ENCODE data around the gene CELSR1. TPM values are rescaled to one million over a fixed set of nuclear protein-coding genes. Genes with fewer than 3 reads are reported as not detected.

The CELSR1 gene, protein sequence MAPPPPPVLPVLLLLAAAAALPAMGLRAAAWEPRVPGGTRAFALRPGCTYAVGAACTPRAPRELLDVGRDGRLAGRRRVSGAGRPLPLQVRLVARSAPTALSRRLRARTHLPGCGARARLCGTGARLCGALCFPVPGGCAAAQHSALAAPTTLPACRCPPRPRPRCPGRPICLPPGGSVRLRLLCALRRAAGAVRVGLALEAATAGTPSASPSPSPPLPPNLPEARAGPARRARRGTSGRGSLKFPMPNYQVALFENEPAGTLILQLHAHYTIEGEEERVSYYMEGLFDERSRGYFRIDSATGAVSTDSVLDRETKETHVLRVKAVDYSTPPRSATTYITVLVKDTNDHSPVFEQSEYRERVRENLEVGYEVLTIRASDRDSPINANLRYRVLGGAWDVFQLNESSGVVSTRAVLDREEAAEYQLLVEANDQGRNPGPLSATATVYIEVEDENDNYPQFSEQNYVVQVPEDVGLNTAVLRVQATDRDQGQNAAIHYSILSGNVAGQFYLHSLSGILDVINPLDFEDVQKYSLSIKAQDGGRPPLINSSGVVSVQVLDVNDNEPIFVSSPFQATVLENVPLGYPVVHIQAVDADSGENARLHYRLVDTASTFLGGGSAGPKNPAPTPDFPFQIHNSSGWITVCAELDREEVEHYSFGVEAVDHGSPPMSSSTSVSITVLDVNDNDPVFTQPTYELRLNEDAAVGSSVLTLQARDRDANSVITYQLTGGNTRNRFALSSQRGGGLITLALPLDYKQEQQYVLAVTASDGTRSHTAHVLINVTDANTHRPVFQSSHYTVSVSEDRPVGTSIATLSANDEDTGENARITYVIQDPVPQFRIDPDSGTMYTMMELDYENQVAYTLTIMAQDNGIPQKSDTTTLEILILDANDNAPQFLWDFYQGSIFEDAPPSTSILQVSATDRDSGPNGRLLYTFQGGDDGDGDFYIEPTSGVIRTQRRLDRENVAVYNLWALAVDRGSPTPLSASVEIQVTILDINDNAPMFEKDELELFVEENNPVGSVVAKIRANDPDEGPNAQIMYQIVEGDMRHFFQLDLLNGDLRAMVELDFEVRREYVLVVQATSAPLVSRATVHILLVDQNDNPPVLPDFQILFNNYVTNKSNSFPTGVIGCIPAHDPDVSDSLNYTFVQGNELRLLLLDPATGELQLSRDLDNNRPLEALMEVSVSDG (N-terminal part only)
- 3.9 and 5.2 TPM in 2 replicates for total RNA-seq (2014; rRNA removed; shearing (Covaris generic))
- 3.7 and 4.9 TPM in 2 replicates for total RNA-seq (2022)
- Bru-seq, nascent RNA, result percentile 29 among the genes with signal in this experiment
- BruChase-seq, experiment 1, labeled RNA remaining after a 6-hour chase, result percentile 35 among the genes with signal in this experiment
- percentile 33 among the genes with signal in this experiment for BruChase-seq, experiment 2, labeled RNA remaining after a 2-hour chase
- long read RNA-seq, partial matches to known transcripts, result 2 of 11 reads
- long read RNA-seq, other reads (novel, unspliced or antisense), result 9 of 11 reads

DNA sequence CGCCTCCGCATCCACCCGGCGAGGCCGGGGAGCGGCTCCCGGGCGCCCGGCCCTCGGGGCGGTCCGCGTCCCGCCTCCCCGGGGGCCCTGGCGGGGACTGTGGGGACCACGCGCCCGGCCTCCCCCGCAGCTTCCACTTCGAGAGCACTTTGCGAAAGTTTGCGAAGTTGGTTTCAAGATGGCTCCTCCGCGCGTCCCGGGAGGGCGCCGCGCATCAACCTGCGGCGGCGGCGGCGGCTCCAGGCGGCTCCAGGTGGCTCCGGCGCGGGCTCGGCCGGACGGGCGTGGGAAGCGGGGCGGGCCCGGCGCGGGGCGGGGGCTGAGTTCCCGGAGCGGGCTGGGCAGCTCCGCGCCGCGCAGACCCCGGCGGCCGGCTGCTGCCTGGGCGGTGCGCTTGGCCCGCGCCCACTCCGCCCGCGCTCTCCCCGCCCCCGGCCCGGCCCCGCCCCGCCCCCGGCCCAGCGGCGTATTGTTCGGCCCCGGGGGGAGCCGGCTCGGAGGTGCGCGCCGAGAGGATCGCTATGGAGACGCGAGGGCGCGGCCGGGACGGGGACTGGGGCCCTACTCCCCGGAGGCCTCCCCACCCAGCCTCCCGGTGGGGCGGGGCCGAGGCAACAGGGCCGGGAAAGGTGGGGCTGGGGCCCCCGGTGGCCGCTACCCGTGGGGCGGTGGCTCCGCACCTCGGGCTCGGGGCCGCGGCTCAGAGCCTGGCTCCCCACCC lies at the start of gene CELSR1:
Gene CELSR1, minus strand, starts transcription at position 396 of the 721 bp plus-strand sequence. CDS start 450 bp downstream, outside the sequence.
- intact Hi-C loops (cut with micrococcal nuclease; ENCODE audit: unreplicated experiment), result no loop called here
- Histone ChIP-seq H3K36me3 (ENCODE audit: insufficient read depth, low read length) (no peaks in the 10 kb centered on the region), H4K20me1 (ENCODE audit: insufficient read depth, low read length) (no peaks in the 10 kb centered on the region), H3K4me2 (ENCODE audit: low read length) (no peak within 1 kb of the TSS), H2AFZ (ENCODE audit: low read length) (no peak within 1 kb of the TSS), H3K4me3 (ENCODE audit: low read depth, low read length, poor library complexity, severe bottlenecking) (no peak within 1 kb of the TSS), H3K9me2 (ENCODE audit: insufficient read depth, low read length) (no peaks in the 10 kb centered on the region), H3K4me1 (ENCODE audit: insufficient read depth, low read length, poor library complexity, severe bottlenecking) (no peaks in the 10 kb centered on the region), H3K9me3 (ENCODE audit: low read length) (no peaks in the 10 kb centered on the region), H3K79me2 (ENCODE audit: insufficient read depth, low read depth, low read length) (no peaks in the 10 kb centered on the region), H3K27ac (ENCODE audit: low read depth, low read length, poor library complexity, severe bottlenecking) (no peak within 1 kb of the TSS)
- ChIA-PET CTCF (ENCODE audit: unreplicated experiment) (no interaction called here), POLR2A (no interaction called here)
- TF ChIP-seq EZH2phosphoT487 (IDR thresholded peaks at IDR 0.05; ENCODE audit: borderline replicate concordance, low read depth, low read length), result no peak
- TF ChIP-seq, protein P1, sequence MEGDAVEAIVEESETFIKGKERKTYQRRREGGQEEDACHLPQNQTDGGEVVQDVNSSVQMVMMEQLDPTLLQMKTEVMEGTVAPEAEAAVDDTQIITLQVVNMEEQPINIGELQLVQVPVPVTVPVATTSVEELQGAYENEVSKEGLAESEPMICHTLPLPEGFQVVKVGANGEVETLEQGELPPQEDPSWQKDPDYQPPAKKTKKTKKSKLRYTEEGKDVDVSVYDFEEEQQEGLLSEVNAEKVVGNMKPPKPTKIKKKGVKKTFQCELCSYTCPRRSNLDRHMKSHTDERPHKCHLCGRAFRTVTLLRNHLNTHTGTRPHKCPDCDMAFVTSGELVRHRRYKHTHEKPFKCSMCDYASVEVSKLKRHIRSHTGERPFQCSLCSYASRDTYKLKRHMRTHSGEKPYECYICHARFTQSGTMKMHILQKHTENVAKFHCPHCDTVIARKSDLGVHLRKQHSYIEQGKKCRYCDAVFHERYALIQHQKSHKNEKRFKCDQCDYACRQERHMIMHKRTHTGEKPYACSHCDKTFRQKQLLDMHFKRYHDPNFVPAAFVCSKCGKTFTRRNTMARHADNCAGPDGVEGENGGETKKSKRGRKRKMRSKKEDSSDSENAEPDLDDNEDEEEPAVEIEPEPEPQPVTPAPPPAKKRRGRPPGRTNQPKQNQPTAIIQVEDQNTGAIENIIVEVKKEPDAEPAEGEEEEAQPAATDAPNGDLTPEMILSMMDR (conservative IDR thresholded peaks at IDR 0.05; ENCODE audit: low read length), result no peak
- DNase-seq (ENCODE audit: low spot score), result no peak
- BruUV-seq (replicated peaks), result no TSS peak

DNA sequence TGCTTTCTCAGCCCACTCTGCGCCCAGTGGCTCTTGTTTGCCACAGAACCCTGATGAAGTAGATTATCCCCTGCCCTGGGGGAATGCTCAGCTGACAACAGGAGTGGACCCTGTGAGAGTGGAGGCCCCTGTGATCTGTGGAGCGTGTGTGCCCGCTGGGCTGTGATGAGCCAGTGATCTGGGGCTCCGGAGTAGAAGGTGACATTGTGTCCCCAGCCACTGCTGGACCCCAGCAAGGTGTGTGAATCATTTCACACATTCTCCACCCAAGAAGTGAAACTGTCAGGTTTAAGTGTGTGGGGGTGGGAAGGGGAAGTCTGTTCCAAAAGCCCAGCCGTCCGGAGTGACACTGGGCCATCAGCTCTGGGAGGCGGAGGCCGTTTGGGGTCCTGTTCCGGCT lies 49.6 kb upstream of the CELSR1 start:
- Histone ChIP-seq H3K9me3 (ENCODE audit: low read length) (no peaks in the 10 kb centered on the region), H2AFZ (ENCODE audit: low read length) (no peak overlapping the region), H3K9me2 (ENCODE audit: insufficient read depth, low read length) (no peaks in the 10 kb centered on the region), H4K20me1 (ENCODE audit: insufficient read depth, low read length) (no peaks in the 10 kb centered on the region), H3K27ac (ENCODE audit: low read depth, low read length, poor library complexity, severe bottlenecking) (peak overlapping the region; percentile 83), H3K4me2 (ENCODE audit: low read length) (peak overlapping the region; percentile 93), H3K79me2 (ENCODE audit: insufficient read depth, low read depth, low read length) (peaks cover 22% of the 10 kb centered on the region), H3K36me3 (ENCODE audit: insufficient read depth, low read length) (no peaks in the 10 kb centered on the region), H3K4me3 (ENCODE audit: low read depth, low read length, poor library complexity, severe bottlenecking) (peak overlapping the region; percentile 72), H3K4me1 (ENCODE audit: insufficient read depth, low read length, poor library complexity, severe bottlenecking) (peaks cover 70% of the 10 kb centered on the region)
- CTCF ChIA-PET (ENCODE audit: unreplicated experiment), result no interaction called here
- intact Hi-C loops (cut with micrococcal nuclease; ENCODE audit: unreplicated experiment), result loop anchor here (1.0 kb wide), 1 partner anchor 24 kb away; no protein-coding TSS in a partner anchor
- TF ChIP-seq, protein P1 (conservative IDR thresholded peaks at IDR 0.05; ENCODE audit: low read length), result no peak
- no peak for TF ChIP-seq EZH2phosphoT487 (IDR thresholded peaks at IDR 0.05; ENCODE audit: borderline replicate concordance, low read depth, low read length)
- no TSS peak for BruUV-seq (replicated peaks)
- POLR2A ChIA-PET, result no interaction called here
- peak; percentile 55 for DNase-seq (ENCODE audit: low spot score)

Data from OCI-LY7 (cell line).